Testis (tissue), 3 donors: ENCODE data around the gene KCNK10. TPM values are rescaled to one million over a fixed set of nuclear protein-coding genes. Genes with fewer than 3 reads are reported as not detected.

ENCODE experiments used
- DNase-seq: peaks from one replicate; pipeline ENCODE4 v3.0.0-alpha.2; 2019
- H3K27ac ChIP-seq, 2 donors: fragments of 200-600 bp; sonication (generic); one replicate each; pipeline ENCODE4 v1.5.1; 2019
- H3K27me3 ChIP-seq: fragments of 200-600 bp; sonication (generic); one replicate; pipeline ENCODE4 v1.5.1; 2019
- H3K36me3 ChIP-seq: fragments of 200-600 bp; sonication (generic); one replicate; pipeline ENCODE4 v1.5.1; 2017; ENCODE audit warnings: low read depth; ENCODE audit errors: missing control alignments
- H3K4me1 ChIP-seq: fragments of 200-600 bp; sonication (generic); one replicate; pipeline ENCODE4 v1.5.1; 2019
- H3K4me3 ChIP-seq, 2 donors: fragments of 200-600 bp; sonication (generic); one replicate each; pipeline ENCODE4 v1.5.1; 2017 to 2019
- H3K9me3 ChIP-seq: fragments of 200-600 bp; sonication (generic); one replicate; pipeline ENCODE4 v1.5.1; 2017
- CTCF ChIP-seq, 3 experiments: fragments of 450-650 bp in 2 of 3; fragments of 200-600 bp in 1 of 3; sonication (generic) in 1 of 3; IDR thresholded peaks; one replicate each; pipeline ENCODE4 v1.5.1; 2016 to 2019; ENCODE audit warnings: antibody characterized with exemption in 3 of 3, mild to moderate bottlenecking in 2 of 3, moderate library complexity in 1 of 3
- POLR2A ChIP-seq: fragments of 450-650 bp; IDR thresholded peaks from one replicate; pipeline ENCODE4 v1.6.1; 2017; ENCODE audit warnings: antibody characterized with exemption, mild to moderate bottlenecking, moderate library complexity
- WGBS, 2 donors: methylation state at CpG; one replicate each; pipeline ENCODE4 v1.1.5; 2018; 5-methylcytosine and 5-hydroxymethylcytosine counted together
- intact Hi-C: fragments of 100-400 bp; cut with DNase I; formaldehyde crosslinking; loops from one replicate; pipeline ENCODE4 v1.15.1; 2023; ENCODE audit warnings: low total_unique reads
- polyA plus RNA-seq: library from polyadenylated mRNA; stranded (reverse); fragments of 350-450 nt; fragmentation: Illumina TruSeq; extraction: RNeasy Lipid Tissue Mini Kit (QIAGEN cat#74804); gene quantifications from one replicate; pipeline ENCODE4 v1.2.3, GENCODE V29; 2014; ENCODE audit warnings: low read depth, low replicate concordance; ENCODE audit not compliant: insufficient read depth
- total RNA-seq, 2 donors: library from RNA; depleted of rRNA; stranded (reverse); fragments of >200 nt; gene quantifications; one replicate each; pipeline ENCODE4 v1.2.3, GENCODE V29; 2016

Gene KCNK10
- total and polyA plus RNA-seq, 3 donors from 2014 or later = 0.55 to 4.2 (median 1.6) TPM

DNA sequence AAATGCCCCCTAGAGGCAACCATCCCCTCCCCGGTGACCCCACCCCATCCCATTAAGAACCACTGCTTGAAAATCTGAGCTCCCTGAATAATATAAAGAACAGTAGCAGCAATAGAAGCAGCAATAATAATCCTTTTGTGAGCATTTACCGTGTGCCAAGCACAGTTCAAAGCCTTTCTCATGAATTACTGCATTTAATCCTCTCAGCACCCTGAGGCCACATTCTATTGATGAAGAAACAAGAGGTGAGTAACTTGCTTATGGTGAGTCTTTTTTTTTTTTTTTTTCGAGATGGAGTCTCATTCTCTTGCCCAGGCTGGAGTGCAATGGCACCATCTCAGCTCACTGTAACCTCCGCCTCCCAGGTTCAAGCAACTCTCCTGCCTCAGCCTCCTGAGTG, 65.0 kb downstream of the KCNK10 start:
- Histone ChIP-seq H3K27me3 (no peaks in the 10 kb centered on the region), H3K9me3 (no peaks in the 10 kb centered on the region), H3K27ac (no peak overlapping the region), H3K4me1 (no peaks in the 10 kb centered on the region), H3K36me3 (no peaks in the 10 kb centered on the region), H3K4me3 (no peak overlapping the region)
- intact Hi-C loops = no loop called here
- TF ChIP-seq CTCF (IDR thresholded peaks at IDR 0.05) (no peak), POLR2A (no peak)
- WGBS, 2 donors = 81 to 88% methylated on average over 4 of the region's 4 CpGs
- DNase-seq = no peak

- H3K4me3 ChIP-seq = no peak overlapping the region
- no peaks in the 10 kb centered on the region for H3K4me1 ChIP-seq
- no peaks in the 10 kb centered on the region for H3K36me3 ChIP-seq
- no peak overlapping the region for H3K27ac ChIP-seq
- H3K27me3 ChIP-seq = no peaks in the 10 kb centered on the region
- H3K9me3 ChIP-seq = no peaks in the 10 kb centered on the region
- intact Hi-C loops = no loop called here
- no peak for DNase-seq
- WGBS, 2 donors = 75 to 77% methylated on average over 9 of the region's 9 CpGs
- TF ChIP-seq POLR2A = no peak
- TF ChIP-seq CTCF (IDR thresholded peaks at IDR 0.05) = no peak
Observed at GRCh38 chr14:88256997-88257950, 65.8 kb downstream of the KCNK10 start.

- intact Hi-C loops = no loop called here
- Histone ChIP-seq H3K4me3 (no peak overlapping the region), H3K4me1 (no peaks in the 10 kb centered on the region), H3K27ac (no peak overlapping the region), H3K36me3 (no peaks in the 10 kb centered on the region), H3K9me3 (no peaks in the 10 kb centered on the region), H3K27me3 (no peaks in the 10 kb centered on the region)
- TF ChIP-seq POLR2A = no peak
- TF ChIP-seq CTCF (IDR thresholded peaks at IDR 0.05) = no peak
- DNase-seq = no peak
- WGBS, 2 donors = 75 to 81% methylated on average over 4 of the region's 4 CpGs
Observed at GRCh38 chr14:88255798-88256197, 67.3 kb downstream of the KCNK10 start.

DNA sequence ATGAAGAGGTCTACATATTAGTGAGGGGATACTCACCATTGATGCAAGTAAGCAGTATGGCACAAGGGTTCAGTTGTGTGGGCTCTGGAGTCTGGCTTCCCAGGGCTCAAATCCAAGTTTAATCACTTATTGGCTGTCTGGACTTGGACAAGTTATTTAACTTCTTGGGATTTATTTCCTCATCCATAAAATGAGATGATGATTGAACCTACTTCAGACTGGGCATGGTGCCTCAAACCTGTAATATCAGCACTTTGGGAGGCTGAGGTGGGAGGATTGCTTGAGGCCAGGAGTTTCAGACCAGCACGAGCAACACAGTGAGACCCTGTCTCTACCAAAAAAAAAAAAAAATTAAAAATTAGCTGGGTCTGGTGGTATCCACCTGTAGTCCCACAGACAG, 67.9 kb downstream of the KCNK10 start:
- Histone ChIP-seq H3K27me3 (no peaks in the 10 kb centered on the region), H3K36me3 (no peaks in the 10 kb centered on the region), H3K4me1 (no peaks in the 10 kb centered on the region), H3K27ac (no peak overlapping the region), H3K4me3 (no peak overlapping the region), H3K9me3 (no peaks in the 10 kb centered on the region)
- intact Hi-C loops = no loop called here
- TF ChIP-seq CTCF (IDR thresholded peaks at IDR 0.05) (no peak), POLR2A (no peak)
- WGBS, 2 donors = 79 to 80% methylated on average over 1 of the region's 1 CpG
- DNase-seq = no peak

- WGBS, 2 donors = 84 to 85% methylated on average over 3 of the region's 3 CpGs
- intact Hi-C loops = no loop called here
- DNase-seq = no peak
Observed at GRCh38 chr14:88252498-88252897, 70.6 kb downstream of the KCNK10 start.

More at GRCh38 chr14:88252498-88252897, 70.6 kb downstream of the KCNK10 start:
- H3K9me3 ChIP-seq = no peaks in the 10 kb centered on the region
- no peaks in the 10 kb centered on the region for H3K36me3 ChIP-seq
- H3K27ac ChIP-seq = no peak overlapping the region
- TF ChIP-seq POLR2A (no peak), CTCF (IDR thresholded peaks at IDR 0.05) (no peak)
- no peaks in the 10 kb centered on the region for H3K4me1 ChIP-seq
- no peaks in the 10 kb centered on the region for H3K27me3 ChIP-seq
- no peak overlapping the region for H3K4me3 ChIP-seq
